Measurements from ENCODE around the gene CTNNBIP1.

Gene CTNNBIP1

GRCh38 chr1:9858293-9859035 is 51.6 kb downstream of the CTNNBIP1 start:
- TF ChIP-seq TAF1 (IDR thresholded peaks at IDR 0.05; ENCODE audit: borderline replicate concordance, insufficient read depth, low read length) (no peak), POLR2AphosphoS5 (IDR thresholded peaks at IDR 0.05; ENCODE audit: low read depth, low read length) (no peak), SIN3A (IDR thresholded peaks at IDR 0.05; ENCODE audit: borderline replicate concordance, insufficient read depth, low read length) (no peak), REST (IDR thresholded peaks at IDR 0.05; ENCODE audit: insufficient read depth in 1 of 2, low read depth in 2 of 2, low read length in 2 of 2) (no peak), FOXP2 (optimal IDR thresholded peaks at IDR 0.05; ENCODE audit: borderline replicate concordance, extremely low read depth, extremely low read length, insufficient read depth) (no peak)

- TF ChIP-seq POLR2AphosphoS5 (IDR thresholded peaks at IDR 0.05; ENCODE audit: low read depth, low read length) (no peak), REST (IDR thresholded peaks at IDR 0.05; ENCODE audit: insufficient read depth in 1 of 2, low read depth in 2 of 2, low read length in 2 of 2) (no peak), SIN3A (IDR thresholded peaks at IDR 0.05; ENCODE audit: borderline replicate concordance, insufficient read depth, low read length) (no peak), TAF1 (IDR thresholded peaks at IDR 0.05; ENCODE audit: borderline replicate concordance, insufficient read depth, low read length) (no peak), FOXP2 (optimal IDR thresholded peaks at IDR 0.05; ENCODE audit: borderline replicate concordance, extremely low read depth, extremely low read length, insufficient read depth) (no peak)
Observed at GRCh38 chr1:9855186-9855585, 54.9 kb downstream of the CTNNBIP1 start.

GRCh38 chr1:9853249-9853595 is 56.8 kb downstream of the CTNNBIP1 start:
- TF ChIP-seq FOXP2 (optimal IDR thresholded peaks at IDR 0.05; ENCODE audit: borderline replicate concordance, extremely low read depth, extremely low read length, insufficient read depth) (no peak), TAF1 (IDR thresholded peaks at IDR 0.05; ENCODE audit: borderline replicate concordance, insufficient read depth, low read length) (no peak)

- TF ChIP-seq REST (IDR thresholded peaks at IDR 0.05; ENCODE audit: insufficient read depth in 1 of 2, low read depth in 2 of 2, low read length in 2 of 2) = no peak
- no peak for TF ChIP-seq TAF1 (IDR thresholded peaks at IDR 0.05; ENCODE audit: borderline replicate concordance, insufficient read depth, low read length)
- no peak for TF ChIP-seq POLR2AphosphoS5 (IDR thresholded peaks at IDR 0.05; ENCODE audit: low read depth, low read length)
- TF ChIP-seq FOXP2 (optimal IDR thresholded peaks at IDR 0.05; ENCODE audit: borderline replicate concordance, extremely low read depth, extremely low read length, insufficient read depth) = no peak
- no peak for TF ChIP-seq SIN3A (IDR thresholded peaks at IDR 0.05; ENCODE audit: borderline replicate concordance, insufficient read depth, low read length)
Observed at GRCh38 chr1:9852410-9853248, 57.4 kb downstream of the CTNNBIP1 start.

GRCh38 chr1:9852004-9852403 is 58.1 kb downstream of the CTNNBIP1 start:
- TF ChIP-seq TAF1 (IDR thresholded peaks at IDR 0.05; ENCODE audit: borderline replicate concordance, insufficient read depth, low read length) = no peak
- TF ChIP-seq SIN3A (IDR thresholded peaks at IDR 0.05; ENCODE audit: borderline replicate concordance, insufficient read depth, low read length) = no peak
- TF ChIP-seq FOXP2 (optimal IDR thresholded peaks at IDR 0.05; ENCODE audit: borderline replicate concordance, extremely low read depth, extremely low read length, insufficient read depth) = no peak
- no peak for TF ChIP-seq POLR2AphosphoS5 (IDR thresholded peaks at IDR 0.05; ENCODE audit: low read depth, low read length)
- no peak for TF ChIP-seq REST (IDR thresholded peaks at IDR 0.05; ENCODE audit: insufficient read depth in 1 of 2, low read depth in 2 of 2, low read length in 2 of 2)
